Adrenal gland (tissue), 5 donors: ENCODE results near the gene ANGPT4.

ENCODE experiments used
- POLR2A ChIP-seq, 2 donors: fragments of 450-650 bp; IDR thresholded peaks; one replicate each; pipeline ENCODE4 v1.6.1; 2017; ENCODE audit warnings: antibody characterized with exemption in 2 of 2, mild to moderate bottlenecking in 2 of 2, moderate library complexity in 1 of 2
- TF ChIP-seq, protein P1 (sequence below), 6 experiments: fragments of 450-650 bp in 4 of 6; fragments of 200-600 bp in 2 of 6; sonication (generic) in 1 of 6; IDR thresholded peaks; 1 replicate in 5 of 6; 2 replicates in 1 of 6; pipeline versions ENCODE4 v1.5.1 to v1.8.0; 2016 to 2021; ENCODE audit warnings: antibody characterized with exemption in 6 of 6, mild to moderate bottlenecking in 2 of 6, moderate library complexity in 1 of 6
- donor health status: DM: no; HTN: no; CAD: no.

DNA sequence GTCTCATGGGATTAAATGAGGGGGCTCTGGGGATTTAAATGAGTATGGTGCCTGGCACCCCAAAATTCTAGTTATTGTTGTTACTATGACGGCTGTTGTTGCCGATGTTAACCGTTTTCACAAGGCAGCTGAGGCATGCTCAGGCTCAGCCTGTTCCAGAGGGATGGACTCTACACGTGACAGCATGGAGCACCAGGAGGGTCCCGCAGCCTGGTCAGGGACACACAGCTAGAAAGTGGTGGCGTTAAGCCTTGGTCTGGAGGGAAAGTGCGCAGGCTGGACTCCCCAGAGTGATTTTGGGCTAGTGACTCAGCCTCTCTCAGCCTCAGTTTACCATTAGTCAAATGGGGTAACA lies 75.7 kb downstream of the ANGPT4 start:
- no peak for TF ChIP-seq POLR2A (IDR thresholded peaks at IDR 0.05)
- TF ChIP-seq, protein P1, sequence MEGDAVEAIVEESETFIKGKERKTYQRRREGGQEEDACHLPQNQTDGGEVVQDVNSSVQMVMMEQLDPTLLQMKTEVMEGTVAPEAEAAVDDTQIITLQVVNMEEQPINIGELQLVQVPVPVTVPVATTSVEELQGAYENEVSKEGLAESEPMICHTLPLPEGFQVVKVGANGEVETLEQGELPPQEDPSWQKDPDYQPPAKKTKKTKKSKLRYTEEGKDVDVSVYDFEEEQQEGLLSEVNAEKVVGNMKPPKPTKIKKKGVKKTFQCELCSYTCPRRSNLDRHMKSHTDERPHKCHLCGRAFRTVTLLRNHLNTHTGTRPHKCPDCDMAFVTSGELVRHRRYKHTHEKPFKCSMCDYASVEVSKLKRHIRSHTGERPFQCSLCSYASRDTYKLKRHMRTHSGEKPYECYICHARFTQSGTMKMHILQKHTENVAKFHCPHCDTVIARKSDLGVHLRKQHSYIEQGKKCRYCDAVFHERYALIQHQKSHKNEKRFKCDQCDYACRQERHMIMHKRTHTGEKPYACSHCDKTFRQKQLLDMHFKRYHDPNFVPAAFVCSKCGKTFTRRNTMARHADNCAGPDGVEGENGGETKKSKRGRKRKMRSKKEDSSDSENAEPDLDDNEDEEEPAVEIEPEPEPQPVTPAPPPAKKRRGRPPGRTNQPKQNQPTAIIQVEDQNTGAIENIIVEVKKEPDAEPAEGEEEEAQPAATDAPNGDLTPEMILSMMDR (IDR thresholded peaks at IDR 0.05) = no peak
